Breast epithelium (tissue), 4 donors: ENCODE results near the gene ABCA1. TPM values are rescaled to one million over a fixed set of nuclear protein-coding genes. Genes with fewer than 3 reads are reported as not detected.

Experiments
- DNase-seq, 2 donors: peaks; one replicate each; pipeline ENCODE4 v3.0.0-alpha.2; 2019; ENCODE audit warnings: low spot score in 2 of 2
- H3K27ac ChIP-seq, 2 donors: fragments of 200-600 bp; sonication (generic) in 1 of 2; one replicate each; pipeline ENCODE4 v1.5.1; 2016 to 2019; ENCODE audit warnings: mild to moderate bottlenecking in 1 of 2
- H3K27me3 ChIP-seq, 2 donors: fragments of 200-600 bp; sonication (generic) in 1 of 2; one replicate each; pipeline versions ENCODE4 v1.5.1 to v1.6.0; 2017 to 2019; ENCODE audit warnings: control low read depth in 1 of 2, mild to moderate bottlenecking in 1 of 2
- H3K36me3 ChIP-seq: fragments of 200-600 bp; one replicate; pipeline ENCODE4 v1.5.1; 2019
- H3K4me1 ChIP-seq, 2 donors: fragments of 200-600 bp; sonication (generic); one replicate each; pipeline ENCODE4 v1.5.1; 2016 to 2019; ENCODE audit warnings: control low read depth in 1 of 2
- H3K4me3 ChIP-seq, 3 donors: fragments of 200-600 bp; sonication (generic); 1 replicate in 2 of 3; 2 replicates in 1 of 3; pipeline ENCODE4 v1.5.1; 2016 to 2019; ENCODE audit warnings: mild to moderate bottlenecking in 3 of 3, moderate library complexity in 2 of 3
- H3K9me3 ChIP-seq, 2 donors: fragments of 200-600 bp; sonication (generic) in 1 of 2; one replicate each; pipeline ENCODE4 v1.5.1; 2016 to 2019; ENCODE audit warnings: control low read depth in 1 of 2
- CTCF ChIP-seq, 3 donors: fragments of 450-650 bp; IDR thresholded peaks; one replicate each; pipeline ENCODE4 v1.5.1; 2016 to 2017; ENCODE audit warnings: antibody characterized with exemption in 3 of 3, mild to moderate bottlenecking in 3 of 3, moderate library complexity in 3 of 3
- POLR2A ChIP-seq: fragments of 450-650 bp; IDR thresholded peaks from one replicate; pipeline ENCODE4 v1.6.1; 2016; ENCODE audit warnings: antibody characterized with exemption, mild to moderate bottlenecking, moderate library complexity
- POLR2AphosphoS5 ChIP-seq, 3 donors: sonication (generic); formaldehyde crosslinking; IDR thresholded peaks; one replicate each; pipeline ENCODE4 v1.6.1; 2017; ENCODE audit warnings: antibody characterized with exemption in 3 of 3
- intact Hi-C: fragments of 100-400 bp; cut with DNase I; formaldehyde crosslinking; loops from one replicate; pipeline ENCODE4 v1.15.1; 2023; ENCODE audit warnings: low total_unique reads
- total RNA-seq, 3 donors: library from RNA; depleted of rRNA; stranded (reverse); fragments of >200 nt; gene quantifications; one replicate each; pipeline ENCODE4 v1.1.0, GENCODE V29; 2016

ABCA1 gene
- total RNA-seq, 3 donors from 2014 or later: 57.0 to 100 (median 67.8) TPM

GRCh38 chr9:104787306-104788015, 140.5 kb downstream of the ABCA1 start:
- Histone ChIP-seq H3K9me3 (no peaks in the 10 kb centered on the region), H3K36me3 (peaks cover 27% of the 10 kb centered on the region), H3K27ac (no peak overlapping the region), H3K4me3 (no peak overlapping the region), H3K27me3 (no peaks in the 10 kb centered on the region), H3K4me1 (no peaks in the 10 kb centered on the region)
- intact Hi-C loops: no loop called here
- no peak for DNase-seq
- TF ChIP-seq CTCF (IDR thresholded peaks at IDR 0.05): no peak
- TF ChIP-seq POLR2A: no peak
- TF ChIP-seq POLR2AphosphoS5 (IDR thresholded peaks at IDR 0.05): no peak

- H3K4me1 ChIP-seq: no peaks in the 10 kb centered on the region
- DNase-seq: no peak
- H3K9me3 ChIP-seq: no peaks in the 10 kb centered on the region
- TF ChIP-seq CTCF (IDR thresholded peaks at IDR 0.05) (no peak), POLR2A (no peak), POLR2AphosphoS5 (IDR thresholded peaks at IDR 0.05) (no peak)
- no peak overlapping the region for H3K27ac ChIP-seq
- intact Hi-C loops: no loop called here
- H3K4me3 ChIP-seq: no peak overlapping the region
- H3K36me3 ChIP-seq: peaks cover 22% of the 10 kb centered on the region
- no peaks in the 10 kb centered on the region for H3K27me3 ChIP-seq
Measured at GRCh38 chr9:104786293-104786692, 141.7 kb downstream of the ABCA1 start.

- TF ChIP-seq POLR2A (no peak), CTCF (IDR thresholded peaks at IDR 0.05) (no peak), POLR2AphosphoS5 (IDR thresholded peaks at IDR 0.05) (no peak)
- intact Hi-C loops: no loop called here
- Histone ChIP-seq H3K27ac (no peak overlapping the region), H3K9me3 (no peaks in the 10 kb centered on the region), H3K4me3 (no peak overlapping the region), H3K27me3 (no peaks in the 10 kb centered on the region), H3K36me3 (peaks cover 11% of the 10 kb centered on the region), H3K4me1 (no peaks in the 10 kb centered on the region)
- DNase-seq: no peak
Measured at GRCh38 chr9:104784098-104784497, 143.9 kb downstream of the ABCA1 start.

- intact Hi-C loops: no loop called here
- no peak for DNase-seq
- no peaks in the 10 kb centered on the region for H3K4me1 ChIP-seq
- no peak overlapping the region for H3K4me3 ChIP-seq
- no peaks in the 10 kb centered on the region for H3K9me3 ChIP-seq
- TF ChIP-seq CTCF (IDR thresholded peaks at IDR 0.05) (no peak), POLR2A (no peak), POLR2AphosphoS5 (IDR thresholded peaks at IDR 0.05) (no peak)
- peaks cover 9% of the 10 kb centered on the region for H3K36me3 ChIP-seq
- H3K27ac ChIP-seq: no peak overlapping the region
- no peaks in the 10 kb centered on the region for H3K27me3 ChIP-seq
Measured at GRCh38 chr9:104783588-104783987, 144.4 kb downstream of the ABCA1 start.

GRCh38 chr9:104780796-104781395, 147.1 kb downstream of the ABCA1 start:
- TF ChIP-seq POLR2AphosphoS5 (IDR thresholded peaks at IDR 0.05) (no peak), POLR2A (no peak), CTCF (IDR thresholded peaks at IDR 0.05) (no peak)
- H3K27ac ChIP-seq: no peak overlapping the region
- peaks cover 3% of the 10 kb centered on the region for H3K36me3 ChIP-seq
- DNase-seq: no peak
- H3K27me3 ChIP-seq: no peaks in the 10 kb centered on the region
- intact Hi-C loops: no loop called here
- H3K9me3 ChIP-seq: no peaks in the 10 kb centered on the region
- H3K4me3 ChIP-seq: no peak overlapping the region
- no peaks in the 10 kb centered on the region for H3K4me1 ChIP-seq
